Suprapubic skin (tissue), 3 donors: ENCODE measurements around the gene HPCAL1.

ENCODE experiments used
- CTCF ChIP-seq, 2 donors: fragments of 200-600 bp in 1 of 2; fragments of 450-650 bp in 1 of 2; sonication (generic) in 1 of 2; IDR thresholded peaks; one replicate each; pipeline ENCODE4 v1.5.1; 2016 to 2019; ENCODE audit warnings: antibody characterized with exemption in 2 of 2, mild to moderate bottlenecking in 1 of 2, moderate library complexity in 1 of 2
- POLR2A ChIP-seq, 2 donors: fragments of 450-650 bp; IDR thresholded peaks; one replicate each; pipeline ENCODE4 v1.6.1; 2017; ENCODE audit warnings: antibody characterized with exemption in 2 of 2, mild to moderate bottlenecking in 2 of 2, moderate library complexity in 2 of 2

- peak; percentile 17 to 70 for TF ChIP-seq CTCF (IDR thresholded peaks at IDR 0.05)
- peak in 1 of 2 donors; percentile 61 for TF ChIP-seq POLR2A (IDR thresholded peaks at IDR 0.05)
Measured at GRCh38 chr2:10302479-10303180, at the start of gene HPCAL1.
